Measurements from ENCODE around the gene NCOA5.

NCOA5 gene

DNA sequence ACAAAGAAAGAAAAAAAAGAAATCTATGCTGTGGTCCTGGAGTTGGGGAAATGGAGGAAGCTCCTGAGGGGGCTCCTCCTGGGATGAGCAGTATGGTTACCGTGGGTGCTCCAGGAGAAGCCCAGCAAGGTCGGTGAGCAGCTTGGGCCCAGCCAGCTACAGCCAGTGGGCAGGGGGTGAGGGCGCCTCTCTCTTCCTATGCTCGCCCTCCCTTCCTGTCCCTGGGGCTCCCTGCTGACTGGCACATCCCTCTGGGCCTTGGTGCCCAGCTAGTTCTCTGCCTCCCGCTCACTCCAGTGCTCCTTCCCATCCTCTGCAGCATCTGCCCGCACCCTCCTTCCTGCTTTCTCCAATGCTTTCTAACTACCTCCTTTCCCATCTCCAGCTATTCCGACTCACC lies 45.0 kb upstream of the NCOA5 start (continued):
- TF ChIP-seq, protein P1, sequence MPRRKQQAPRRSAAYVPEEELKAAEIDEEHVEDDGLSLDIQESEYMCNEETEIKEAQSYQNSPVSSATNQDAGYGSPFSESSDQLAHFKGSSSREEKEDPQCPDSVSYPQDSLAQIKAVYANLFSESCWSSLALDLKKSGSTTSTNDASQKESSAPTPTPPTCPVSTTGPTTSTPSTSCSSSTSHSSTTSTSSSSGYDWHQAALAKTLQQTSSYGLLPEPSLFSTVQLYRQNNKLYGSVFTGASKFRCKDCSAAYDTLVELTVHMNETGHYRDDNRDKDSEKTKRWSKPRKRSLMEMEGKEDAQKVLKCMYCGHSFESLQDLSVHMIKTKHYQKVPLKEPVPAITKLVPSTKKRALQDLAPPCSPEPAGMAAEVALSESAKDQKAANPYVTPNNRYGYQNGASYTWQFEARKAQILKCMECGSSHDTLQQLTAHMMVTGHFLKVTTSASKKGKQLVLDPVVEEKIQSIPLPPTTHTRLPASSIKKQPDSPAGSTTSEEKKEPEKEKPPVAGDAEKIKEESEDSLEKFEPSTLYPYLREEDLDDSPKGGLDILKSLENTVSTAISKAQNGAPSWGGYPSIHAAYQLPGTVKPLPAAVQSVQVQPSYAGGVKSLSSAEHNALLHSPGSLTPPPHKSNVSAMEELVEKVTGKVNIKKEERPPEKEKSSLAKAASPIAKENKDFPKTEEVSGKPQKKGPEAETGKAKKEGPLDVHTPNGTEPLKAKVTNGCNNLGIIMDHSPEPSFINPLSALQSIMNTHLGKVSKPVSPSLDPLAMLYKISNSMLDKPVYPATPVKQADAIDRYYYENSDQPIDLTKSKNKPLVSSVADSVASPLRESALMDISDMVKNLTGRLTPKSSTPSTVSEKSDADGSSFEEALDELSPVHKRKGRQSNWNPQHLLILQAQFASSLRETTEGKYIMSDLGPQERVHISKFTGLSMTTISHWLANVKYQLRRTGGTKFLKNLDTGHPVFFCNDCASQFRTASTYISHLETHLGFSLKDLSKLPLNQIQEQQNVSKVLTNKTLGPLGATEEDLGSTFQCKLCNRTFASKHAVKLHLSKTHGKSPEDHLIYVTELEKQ (tag by site-specific recombination; IDR thresholded peaks at IDR 0.05; ENCODE audit: borderline replicate concordance) = no peak

GRCh38 chr20:46133886-46134654 lies 44.3 kb upstream of the NCOA5 start:
- TF ChIP-seq ZNF433 (tag by site-specific recombination; IDR thresholded peaks at IDR 0.05; ENCODE audit: low read depth) = no peak
- TF ChIP-seq ZFP3 (tag by site-specific recombination; IDR thresholded peaks at IDR 0.05; ENCODE audit: low read depth) = no peak
- TF ChIP-seq ZNF426 (tag by site-specific recombination; IDR thresholded peaks at IDR 0.05) = no peak
- TF ChIP-seq BCL11B (tag by site-specific recombination; IDR thresholded peaks at IDR 0.05; ENCODE audit: low read depth) = no peak
- no peak for TF ChIP-seq KLF9 (tag by site-specific recombination; IDR thresholded peaks at IDR 0.05; ENCODE audit: low read depth)
- no peak for TF ChIP-seq ZNF501 (tag by site-specific recombination; IDR thresholded peaks at IDR 0.05)
- TF ChIP-seq ZBTB21 (tag by site-specific recombination; IDR thresholded peaks at IDR 0.05) = no peak
- TF ChIP-seq RBAK (tag by site-specific recombination; IDR thresholded peaks at IDR 0.05) = no peak
- no peak for TF ChIP-seq SP3 (tag by site-specific recombination; IDR thresholded peaks at IDR 0.05)
- Histone ChIP-seq H3K4me3 (ENCODE audit: low read depth, low read length) (no peak overlapping the region), H3K9me3 (ENCODE audit: control insufficient read depth, insufficient read depth, low read depth, low read length) (no peaks in the 10 kb centered on the region), H3K36me3 (ENCODE audit: control insufficient read depth in 2 of 2, insufficient read depth in 1 of 2, low read length in 2 of 2) (no peaks in the 10 kb centered on the region), H3K4me1 (ENCODE audit: control insufficient read depth, insufficient read depth, low read length) (no peaks in the 10 kb centered on the region), H3K27ac (ENCODE audit: extremely low read depth, low read depth, low read length) (no peak overlapping the region)
- CTCF ChIA-PET = interaction anchor here (0.5 to 3.0 kb wide), 9 partner anchors 8 to 215 kb away, joined by 3 to 17 read pairs (median 4); no protein-coding TSS in a partner anchor
- POLR2A ChIA-PET = no interaction called here

GRCh38 chr20:46132705-46133120 lies 43.0 kb upstream of the NCOA5 start:
- no peak overlapping the region for H3K27ac ChIP-seq (ENCODE audit: extremely low read depth, low read depth, low read length)
- no peak overlapping the region for H3K4me3 ChIP-seq (ENCODE audit: low read depth, low read length)
- H3K36me3 ChIP-seq (ENCODE audit: control insufficient read depth in 2 of 2, insufficient read depth in 1 of 2, low read length in 2 of 2) = no peaks in the 10 kb centered on the region
- ChIA-PET POLR2A (no interaction called here), CTCF (interaction anchor here (0.6 to 3.4 kb wide), 44 partner anchors 8 to 1660 kb away, joined by 3 to 55 read pairs (median 4); partner anchors contain the start of genes CD40 and ELMO2)
- no peaks in the 10 kb centered on the region for H3K4me1 ChIP-seq (ENCODE audit: control insufficient read depth, insufficient read depth, low read length)
- no peaks in the 10 kb centered on the region for H3K9me3 ChIP-seq (ENCODE audit: control insufficient read depth, insufficient read depth, low read depth, low read length)
- 0 out of 2 replicates have a peak, but pooled peaks have one; percentile 16 for TF ChIP-seq ZSCAN30 (tag by site-specific recombination; IDR thresholded peaks at IDR 0.05)
- no peak for TF ChIP-seq SP2 (tag by site-specific recombination; IDR thresholded peaks at IDR 0.05)
- peak; percentile 19; the same call in 1 of the 2 replicates for TF ChIP-seq SP3 (tag by site-specific recombination; IDR thresholded peaks at IDR 0.05)
- no peak for TF ChIP-seq ZNF169 (tag by site-specific recombination; IDR thresholded peaks at IDR 0.05)
- peak; percentile 96 for TF ChIP-seq ZNF654 (tag by site-specific recombination; IDR thresholded peaks at IDR 0.05; ENCODE audit: low read depth)
- TF ChIP-seq ZNF670 (tag by site-specific recombination; IDR thresholded peaks at IDR 0.05; ENCODE audit: low read depth) = no peak
- TF ChIP-seq ZNF350 (tag by site-specific recombination; IDR thresholded peaks at IDR 0.05) = no peak
- TF ChIP-seq, protein P2, sequence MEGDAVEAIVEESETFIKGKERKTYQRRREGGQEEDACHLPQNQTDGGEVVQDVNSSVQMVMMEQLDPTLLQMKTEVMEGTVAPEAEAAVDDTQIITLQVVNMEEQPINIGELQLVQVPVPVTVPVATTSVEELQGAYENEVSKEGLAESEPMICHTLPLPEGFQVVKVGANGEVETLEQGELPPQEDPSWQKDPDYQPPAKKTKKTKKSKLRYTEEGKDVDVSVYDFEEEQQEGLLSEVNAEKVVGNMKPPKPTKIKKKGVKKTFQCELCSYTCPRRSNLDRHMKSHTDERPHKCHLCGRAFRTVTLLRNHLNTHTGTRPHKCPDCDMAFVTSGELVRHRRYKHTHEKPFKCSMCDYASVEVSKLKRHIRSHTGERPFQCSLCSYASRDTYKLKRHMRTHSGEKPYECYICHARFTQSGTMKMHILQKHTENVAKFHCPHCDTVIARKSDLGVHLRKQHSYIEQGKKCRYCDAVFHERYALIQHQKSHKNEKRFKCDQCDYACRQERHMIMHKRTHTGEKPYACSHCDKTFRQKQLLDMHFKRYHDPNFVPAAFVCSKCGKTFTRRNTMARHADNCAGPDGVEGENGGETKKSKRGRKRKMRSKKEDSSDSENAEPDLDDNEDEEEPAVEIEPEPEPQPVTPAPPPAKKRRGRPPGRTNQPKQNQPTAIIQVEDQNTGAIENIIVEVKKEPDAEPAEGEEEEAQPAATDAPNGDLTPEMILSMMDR (tag by site-specific recombination; IDR thresholded peaks at IDR 0.05) = peak; percentile 93
- peak; percentile 38; the same call in 1 of the 2 replicates for TF ChIP-seq ZBTB8A (tag by site-specific recombination; IDR thresholded peaks at IDR 0.05)
- TF ChIP-seq ZNF561 (tag by site-specific recombination; IDR thresholded peaks at IDR 0.05; ENCODE audit: borderline replicate concordance) = peak; percentile 28; the same call in 1 of the 2 replicates
- TF ChIP-seq ZBTB17 (tag by site-specific recombination; IDR thresholded peaks at IDR 0.05) = peak; percentile 25; the same call in 1 of the 2 replicates
- TF ChIP-seq SP7 (tag by site-specific recombination; IDR thresholded peaks at IDR 0.05) = 0 out of 2 replicates have a peak, but pooled peaks have one; percentile 22
- TF ChIP-seq GLIS1 (tag by site-specific recombination; IDR thresholded peaks at IDR 0.05) = peak; percentile 23; the same call in 1 of the 2 replicates
- peak; percentile 59 for TF ChIP-seq ZBTB48 (tag by site-specific recombination; IDR thresholded peaks at IDR 0.05)
- peak; percentile 84 for TF ChIP-seq ZFHX2 (tag by site-specific recombination; conservative IDR thresholded peaks at IDR 0.05)
- TF ChIP-seq KLF17 (tag by site-specific recombination; IDR thresholded peaks at IDR 0.05) = 0 out of 2 replicates have a peak, but pooled peaks have one; percentile 67
- TF ChIP-seq ZNF114 (tag by site-specific recombination; IDR thresholded peaks at IDR 0.05) = no peak
- TF ChIP-seq EGR2 (tag by site-specific recombination; IDR thresholded peaks at IDR 0.05; ENCODE audit: low read depth) = peak; percentile 80
- TF ChIP-seq ZNF549 (tag by site-specific recombination; IDR thresholded peaks at IDR 0.05) = no peak

Measured in HEK293 (cell line).